Erythroblast (primary cell): ENCODE data around the gene CEMIP.

Experiments used
- GATA1 ChIP-seq: IDR thresholded peaks from 2 replicates; pipeline ENCODE4 v1.6.1; 2011; ENCODE audit warnings: low read depth, mild to moderate bottlenecking, control low read depth, low read length, moderate library complexity
- POLR2A ChIP-seq: IDR thresholded peaks from 2 replicates; pipeline ENCODE4 v1.6.1; 2011; ENCODE audit warnings: mild to moderate bottlenecking, low read length

DNA sequence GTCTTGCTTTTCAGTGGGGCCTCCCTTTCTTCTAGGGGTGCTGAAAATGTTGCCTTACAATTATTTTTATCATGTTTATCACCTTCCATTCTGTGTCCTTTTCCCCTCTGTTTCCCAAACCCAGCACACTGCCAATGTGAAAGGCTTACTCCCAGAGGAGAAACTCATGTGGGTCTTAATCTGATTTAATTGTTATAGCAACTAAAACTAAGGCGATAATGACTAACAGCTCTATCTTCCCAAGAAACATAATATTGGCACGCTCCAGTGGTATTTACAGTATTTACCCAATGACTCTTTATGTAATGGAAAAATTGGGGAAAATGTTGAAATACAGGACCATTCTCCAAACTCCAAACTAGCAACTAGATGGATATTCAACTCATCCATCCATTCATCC lies 152.0 kb downstream of the CEMIP start:
- TF ChIP-seq POLR2A (no peak), GATA1 (no peak)
